H9 (cell line): ENCODE results near the gene TGFB1I1. TPM values are rescaled to one million over a fixed set of nuclear protein-coding genes. Genes with fewer than 3 reads are reported as not detected.

Experiments
- DNase-seq: peaks from one replicate; pipeline ENCODE4 v3.0.0-alpha.2; 2017
- H2AFZ ChIP-seq: one replicate; pipeline ENCODE4 v1.6.1; 2013; ENCODE audit warnings: mild to moderate bottlenecking, low read length, control low read depth, moderate library complexity
- H2AK5ac ChIP-seq: 2 replicates; pipeline ENCODE4 v1.6.1; 2013; ENCODE audit warnings: low read length, control low read depth, mixed read lengths; ENCODE audit not compliant: insufficient read length
- H2BK120ac ChIP-seq: one replicate; pipeline ENCODE4 v1.6.1; 2013; ENCODE audit warnings: low read depth, mild to moderate bottlenecking, low read length, control low read depth, inconsistent platforms; ENCODE audit not compliant: poor library complexity, severe bottlenecking
- H2BK12ac ChIP-seq: 2 replicates; pipeline ENCODE4 v1.6.1; 2013; ENCODE audit warnings: low read length, control low read depth, mixed read lengths, low read depth; ENCODE audit not compliant: insufficient read length
- H2BK15ac ChIP-seq: 2 replicates; pipeline ENCODE4 v1.6.1; 2013; ENCODE audit warnings: low read depth, low read length, control low read depth
- H2BK20ac ChIP-seq: one replicate; pipeline ENCODE4 v1.6.1; 2013; ENCODE audit warnings: low read depth, mild to moderate bottlenecking, low read length, control low read depth, inconsistent platforms; ENCODE audit not compliant: poor library complexity, severe bottlenecking
- H2BK5ac ChIP-seq: 2 replicates; pipeline ENCODE4 v1.6.1; 2013; ENCODE audit warnings: low read length, control low read depth, mixed read lengths; ENCODE audit not compliant: insufficient read length
- H3K14ac ChIP-seq: 2 replicates; pipeline ENCODE4 v1.6.1; 2013; ENCODE audit warnings: low read length, control low read depth; ENCODE audit not compliant: insufficient read depth
- H3K18ac ChIP-seq: 2 replicates; pipeline ENCODE4 v1.6.1; 2013; ENCODE audit warnings: low read depth, mild to moderate bottlenecking, mixed read lengths, low read length, control low read depth; ENCODE audit not compliant: insufficient read length
- H3K23ac ChIP-seq: 2 replicates; pipeline ENCODE4 v1.6.1; 2013; ENCODE audit warnings: low read length, control low read depth, mixed read lengths, low read depth; ENCODE audit not compliant: insufficient read length
- H3K23me2 ChIP-seq: 2 replicates; pipeline ENCODE4 v1.6.1; 2013; ENCODE audit warnings: low read depth, mild to moderate bottlenecking, mixed read lengths, low read length, control low read depth; ENCODE audit not compliant: insufficient read length, poor library complexity, severe bottlenecking
- H3K27ac ChIP-seq: 2 replicates; pipeline ENCODE4 v1.5.1; 2013; ENCODE audit warnings: low read length, control low read depth, mixed read lengths, low read depth; ENCODE audit not compliant: insufficient read length
- H3K27me3 ChIP-seq: 2 replicates; pipeline ENCODE4 v1.6.1; 2013; ENCODE audit warnings: low read length, control low read depth, inconsistent platforms; ENCODE audit not compliant: insufficient read depth
- H3K4ac ChIP-seq: 2 replicates; pipeline ENCODE4 v1.6.1; 2013; ENCODE audit warnings: low read depth, mild to moderate bottlenecking, control low read depth, inconsistent platforms, low read length, moderate library complexity
- H3K4me1 ChIP-seq: 2 replicates; pipeline ENCODE4 v1.6.1; 2013; ENCODE audit warnings: low read length, control low read depth, inconsistent platforms; ENCODE audit not compliant: insufficient read depth
- H3K4me2 ChIP-seq: 2 replicates; pipeline ENCODE4 v1.6.1; 2013; ENCODE audit warnings: low read length, control low read depth, mixed read lengths; ENCODE audit not compliant: insufficient read length, insufficient read depth
- H3K56ac ChIP-seq: 2 replicates; pipeline ENCODE4 v1.6.1; 2013; ENCODE audit warnings: low read depth, mild to moderate bottlenecking, mixed read lengths, low read length, control low read depth; ENCODE audit not compliant: insufficient read length
- H3K79me1 ChIP-seq: 2 replicates; pipeline ENCODE4 v1.6.1; 2013; ENCODE audit warnings: low read depth, mild to moderate bottlenecking, moderate library complexity, low read length, control low read depth, inconsistent platforms; ENCODE audit not compliant: insufficient read depth, poor library complexity, severe bottlenecking
- H3K79me2 ChIP-seq: 2 replicates; pipeline ENCODE4 v1.6.1; 2013; ENCODE audit warnings: low read length, control low read depth, inconsistent platforms; ENCODE audit not compliant: insufficient read depth
- H3K9ac ChIP-seq: 2 replicates; pipeline ENCODE4 v1.6.1; 2013; ENCODE audit warnings: low read length, control low read depth, mixed read lengths; ENCODE audit not compliant: insufficient read length; ENCODE audit errors: extremely low read depth
- H3K9me3 ChIP-seq: one replicate; pipeline ENCODE4 v1.6.1; 2013; ENCODE audit warnings: low read depth, low read length, inconsistent platforms; ENCODE audit not compliant: control insufficient read depth
- H3T11ph ChIP-seq: one replicate; pipeline ENCODE4 v1.6.1; 2013; ENCODE audit warnings: mild to moderate bottlenecking, low read length, control low read depth, inconsistent platforms
- H4K20me1 ChIP-seq: one replicate; pipeline ENCODE4 v1.6.1; 2013; ENCODE audit not compliant: control insufficient read depth, insufficient read length, insufficient read depth
- H4K5ac ChIP-seq: 2 replicates; pipeline ENCODE4 v1.6.1; 2013; ENCODE audit warnings: low read depth, mild to moderate bottlenecking, mixed read lengths, low read length, control low read depth; ENCODE audit not compliant: insufficient read length
- H4K8ac ChIP-seq: replicated peaks from 2 replicates; pipeline ENCODE4 v1.6.1; 2013; ENCODE audit warnings: low read length, control low read depth, mixed read lengths, low read depth; ENCODE audit not compliant: insufficient read length
- H4K91ac ChIP-seq: 2 replicates; pipeline ENCODE4 v1.6.1; 2013; ENCODE audit warnings: low read depth, mild to moderate bottlenecking, moderate library complexity, mixed read lengths, low read length, control low read depth; ENCODE audit not compliant: insufficient read length
- H3K27ac Mint-ChIP-seq, 3 experiments: 2 replicates in 2 of 3; 3 replicates in 1 of 3; pipeline ENCODE4 v1.8.0; 2020 to 2021; ENCODE audit warnings: mixed read lengths in 3 of 3, mild to moderate bottlenecking in 1 of 3, moderate library complexity in 1 of 3
- H3K27me3 Mint-ChIP-seq: 2 replicates; pipeline ENCODE4 v1.8.0; 2021; ENCODE audit warnings: low read depth, mild to moderate bottlenecking, moderate library complexity, mixed read lengths
- H3K36me3 Mint-ChIP-seq, 3 experiments: 2 replicates in 2 of 3; 3 replicates in 1 of 3; pipeline ENCODE4 v1.8.0; 2020 to 2021; ENCODE audit warnings: low read depth in 3 of 3, mixed read lengths in 3 of 3; ENCODE audit not compliant: insufficient read depth in 1 of 3
- H3K4me1 Mint-ChIP-seq, 2 experiments: 2 replicates each; pipeline ENCODE4 v1.8.0; 2020; ENCODE audit warnings: mixed read lengths in 2 of 2
- H3K4me3 Mint-ChIP-seq, 2 experiments: 2 replicates in 1 of 2; 3 replicates in 1 of 2; pipeline ENCODE4 v1.8.0; 2020 to 2021; ENCODE audit warnings: mild to moderate bottlenecking in 2 of 2, mixed read lengths in 2 of 2, moderate library complexity in 1 of 2
- H3K9me3 Mint-ChIP-seq, 2 experiments: 2 replicates in 1 of 2; 3 replicates in 1 of 2; pipeline ENCODE4 v1.8.0; 2020; ENCODE audit warnings: mild to moderate bottlenecking in 2 of 2, mixed read lengths in 2 of 2, moderate library complexity in 1 of 2
- CTCF ChIP-seq: fragments of 200-600 bp; sonication (generic); conservative IDR thresholded peaks from 3 replicates; pipeline ENCODE4 v1.8.0; 2021; ENCODE audit warnings: antibody characterized with exemption, mild to moderate bottlenecking
- WGBS: extraction: QIAGEN DNeasy Blood & Tissue Kit; methylation state at CpG from one replicate; pipeline ENCODE4 v1.1.7; 2013; ENCODE audit warnings: missing lambda C conversion rate, low lambda C conversion rate, mixed read lengths; ENCODE audit not compliant: insufficient read length; ENCODE audit errors: extremely low coverage; 5-methylcytosine and 5-hydroxymethylcytosine counted together
- total RNA-seq: library from RNA; stranded (reverse); gene quantifications from 2 replicates; pipeline ENCODE4 v1.2.1, GENCODE V29; 2021

Gene TGFB1I1
- total RNA-seq, 1 experiment from 2014 or later, result 15.4 TPM

- Histone ChIP-seq H3K4me2 (no peak overlapping the region), H3K9ac (no peak overlapping the region), H3K56ac (no peak overlapping the region), H3K23ac (no peak overlapping the region), H4K8ac (no peak overlapping the region), H2AFZ (no peak overlapping the region), H3K27ac (no peak overlapping the region), H3K4ac (no peak overlapping the region), H2BK20ac (no peak overlapping the region), H2BK12ac (no peak overlapping the region), H4K20me1 (no peaks in the 10 kb centered on the region), H4K91ac (no peak overlapping the region), H3K27me3 (peaks cover 4% of the 10 kb centered on the region; the same call in 1 of the 2 replicates), H2BK120ac (no peak overlapping the region), H3K23me2 (peaks cover under 1% of the 10 kb centered on the region), H2BK5ac (no peak overlapping the region), H2AK5ac (no peak overlapping the region), H3K4me1 (no peaks in the 10 kb centered on the region), H4K5ac (no peak overlapping the region), H3K18ac (no peak overlapping the region), H3K79me1 (no peaks in the 10 kb centered on the region), H3K79me2 (no peaks in the 10 kb centered on the region), H3T11ph (no peak overlapping the region), H3K14ac (no peak overlapping the region), H2BK15ac (no peak overlapping the region), H3K9me3 (no peaks in the 10 kb centered on the region)
- Mint-ChIP-seq H3K4me3 (no peak overlapping the region), H3K27me3 (peaks cover 14% of the 10 kb centered on the region), H3K27ac (0 out of 7 replicates have a peak overlapping the region, but pooled peaks of 1 of the 3 experiments have one; percentile 52), H3K36me3 (peaks cover 17 to 60% (median 34%) of the 10 kb centered on the region in 3 experiments; a peak in 6 of 7 replicates), H3K4me1 (0 out of 4 replicates have a peak, but pooled peaks cover 0 to 2% of the 10 kb centered on the region in 2 experiments), H3K9me3 (peaks cover 0 to 2% of the 10 kb centered on the region in 2 experiments; a peak in 1 of 5 replicates)
- DNase-seq, result no peak
- no peak for TF ChIP-seq CTCF
- WGBS, result no CpG with 5 or more reads among the region's 18 CpGs
Measured at GRCh38 chr16:31493506-31494125, 21.7 kb downstream of the TGFB1I1 start.
